H1 (cell line): ENCODE results near the gene ARHGDIG. TPM values are rescaled to one million over a fixed set of nuclear protein-coding genes. Genes with fewer than 3 reads are reported as not detected.

Source experiments
- CTCF ChIA-PET: fragments of 300-600 bp; sonication (Branson Sonifier 250); formaldehyde crosslinking; loops from one replicate; lab custom pipeline; 2021; ENCODE audit not compliant: partially characterized antibody; lab: Charles Lee
- POLR2A ChIA-PET: fragments of 300-600 bp; sonication (Branson Sonifier 250); formaldehyde crosslinking; loops from one replicate; lab custom pipeline; 2021; ENCODE audit warnings: inconsistent platforms; ENCODE audit not compliant: partially characterized antibody; lab: Charles Lee
- DNase-seq, 2 experiments: peaks; one replicate each; pipeline versions ENCODE4 v3.0.0 to v3.0.0-alpha.2; 2010 to 2022; ENCODE audit warnings: low spot score in 2 of 2, low read depth in 1 of 2, mixed read lengths in 1 of 2
- FAIRE-seq: peaks from 2 replicates; lab custom pipeline; 2011; peaks lifted over from hg19 to GRCh38; lab: Jason Lieb, UNC
- H2AFZ ChIP-seq: 2 replicates; pipeline ENCODE4 v1.8.1; 2012; ENCODE audit warnings: low read length, inconsistent platforms
- H2AK5ac ChIP-seq: 2 replicates; pipeline ENCODE4 v1.6.1; 2013; ENCODE audit warnings: low read depth, low read length
- H2BK120ac ChIP-seq: replicated peaks from 2 replicates; pipeline ENCODE3; 2013; ENCODE audit warnings: low read depth, low read length, inconsistent platforms
- H2BK12ac ChIP-seq: 2 replicates; pipeline ENCODE4 v1.6.1; 2013; ENCODE audit warnings: low read depth, low read length
- H2BK15ac ChIP-seq: 2 replicates; pipeline ENCODE4 v1.6.1; 2013; ENCODE audit warnings: low read length
- H2BK20ac ChIP-seq: 2 replicates; pipeline ENCODE4 v1.6.1; 2013; ENCODE audit warnings: low read length
- H2BK5ac ChIP-seq: 2 replicates; pipeline ENCODE4 v1.6.1; 2013; ENCODE audit warnings: low read depth, low read length
- H3K14ac ChIP-seq: 2 replicates; pipeline ENCODE4 v1.6.1; 2013; ENCODE audit warnings: inconsistent platforms; ENCODE audit not compliant: insufficient read length
- H3K18ac ChIP-seq: 2 replicates; pipeline ENCODE4 v1.6.1; 2013; ENCODE audit warnings: low read length; ENCODE audit errors: extremely low read depth
- H3K23ac ChIP-seq: 2 replicates; pipeline ENCODE4 v1.6.1; 2013; ENCODE audit warnings: inconsistent platforms; ENCODE audit not compliant: insufficient read length
- H3K23me2 ChIP-seq: 2 replicates; pipeline ENCODE4 v1.6.1; 2013; ENCODE audit warnings: low read depth, low read length
- H3K27ac ChIP-seq: 2 replicates; pipeline ENCODE4 v1.6.1; 2011; ENCODE audit warnings: low read depth, low read length, inconsistent platforms
- H3K27me3 ChIP-seq, 4 experiments: replicated peaks in 1 of 4; 1 replicate in 1 of 4; 2 replicates in 3 of 4; pipeline versions ENCODE4 v1.6.1 to v1.8.1; 2011 to 2013; ENCODE audit warnings: low read length in 3 of 4, mild to moderate bottlenecking in 3 of 4, inconsistent platforms in 2 of 4, mixed read lengths in 2 of 4, moderate library complexity in 1 of 4; ENCODE audit not compliant: control insufficient read depth in 3 of 4, insufficient read depth in 3 of 4; ENCODE audit errors: extremely low read depth in 1 of 4
- H3K36me3 ChIP-seq, 4 experiments: 2 replicates each; pipeline versions ENCODE4 v1.6.1 to v1.8.1; 2011 to 2013; ENCODE audit warnings: mild to moderate bottlenecking in 4 of 4, low read length in 3 of 4, moderate library complexity in 2 of 4, control low read depth in 1 of 4, inconsistent platforms in 1 of 4; ENCODE audit not compliant: insufficient read depth in 4 of 4, control insufficient read depth in 2 of 4
- H3K4ac ChIP-seq: replicated peaks from 2 replicates; pipeline ENCODE3; 2013; ENCODE audit warnings: low read length, low read depth, mixed read lengths, inconsistent platforms; ENCODE audit not compliant: insufficient read length
- H3K4me1 ChIP-seq, 4 experiments: replicated peaks in 1 of 4; 1 replicate in 1 of 4; 2 replicates in 3 of 4; pipeline versions ENCODE4 v1.6.1 to v1.8.1; 2011 to 2013; ENCODE audit warnings: low read length in 3 of 4, inconsistent platforms in 2 of 4, mixed read lengths in 1 of 4; ENCODE audit not compliant: insufficient read depth in 4 of 4, control insufficient read depth in 3 of 4
- H3K4me2 ChIP-seq, 2 experiments: 2 replicates each; pipeline versions ENCODE4 v1.6.1 to v1.8.1; 2011 to 2013; ENCODE audit warnings: low read depth in 2 of 2, low read length in 2 of 2, control low read depth in 1 of 2, inconsistent platforms in 1 of 2, mild to moderate bottlenecking in 1 of 2; ENCODE audit not compliant: insufficient read depth in 1 of 2
- H3K4me3 ChIP-seq, 4 experiments: fragments of 200-600, 300-600 bp in 1 of 4; sonication (generic), shearing (Covaris generic), sonication (Bioruptor Twin) in 1 of 4; 2 replicates each; pipeline versions ENCODE4 v1.5.1 to v1.8.1; 2011 to 2016; ENCODE audit warnings: low read length in 4 of 4, low read depth in 3 of 4, control low read depth in 2 of 4, inconsistent platforms in 2 of 4, mild to moderate bottlenecking in 2 of 4, mixed read lengths in 1 of 4, moderate library complexity in 1 of 4; ENCODE audit not compliant: insufficient read depth in 2 of 4; ENCODE audit errors: extremely low read depth in 1 of 4
- H3K56ac ChIP-seq: replicated peaks from 2 replicates; pipeline ENCODE3; 2013; ENCODE audit warnings: low read depth, mild to moderate bottlenecking, mixed read lengths, low read length, inconsistent platforms; ENCODE audit not compliant: insufficient read length
- H3K79me1 ChIP-seq: 2 replicates; pipeline ENCODE4 v1.6.1; 2013; ENCODE audit warnings: low read depth, low read length, control low read depth
- H3K79me2 ChIP-seq, 2 experiments: 2 replicates each; pipeline versions ENCODE4 v1.6.1 to v1.8.1; 2012 to 2013; ENCODE audit warnings: low read length in 2 of 2, mild to moderate bottlenecking in 2 of 2, inconsistent platforms in 1 of 2; ENCODE audit not compliant: insufficient read depth in 2 of 2, control insufficient read depth in 1 of 2
- H3K9ac ChIP-seq, 4 experiments: replicated peaks in 1 of 4; 1 replicate in 1 of 4; 2 replicates in 3 of 4; pipeline versions ENCODE4 v1.6.1 to v1.8.1; 2011 to 2013; ENCODE audit warnings: low read depth in 3 of 4, low read length in 3 of 4, control low read depth in 2 of 4, mild to moderate bottlenecking in 2 of 4, moderate library complexity in 2 of 4, inconsistent platforms in 1 of 4; ENCODE audit errors: extremely low read depth in 1 of 4
- H3K9me3 ChIP-seq, 2 experiments: 2 replicates each; pipeline versions ENCODE4 v1.6.1 to v1.8.1; 2012 to 2013; ENCODE audit warnings: mild to moderate bottlenecking in 2 of 2, moderate library complexity in 2 of 2, control low read depth in 1 of 2, inconsistent platforms in 1 of 2, low read depth in 1 of 2, low read length in 1 of 2, mixed read lengths in 1 of 2; ENCODE audit not compliant: insufficient read depth in 2 of 2
- H4K20me1 ChIP-seq, 2 experiments: replicated peaks in 1 of 2; 2 replicates each; pipeline versions ENCODE3 to v1.8.1; 2011 to 2013; ENCODE audit warnings: inconsistent platforms in 2 of 2, low read length in 2 of 2, mild to moderate bottlenecking in 1 of 2; ENCODE audit not compliant: insufficient read depth in 2 of 2, control insufficient read depth in 1 of 2
- H4K5ac ChIP-seq: 2 replicates; pipeline ENCODE4 v1.6.1; 2013; ENCODE audit warnings: low read length, low read depth, mixed read lengths, inconsistent platforms; ENCODE audit not compliant: insufficient read length
- H4K8ac ChIP-seq: 2 replicates; pipeline ENCODE4 v1.8.0; 2013; ENCODE audit warnings: mild to moderate bottlenecking, moderate library complexity, low read length, inconsistent platforms; ENCODE audit not compliant: insufficient read depth; ENCODE audit errors: extremely low read depth
- H4K91ac ChIP-seq: replicated peaks from 2 replicates; pipeline ENCODE3; 2013; ENCODE audit warnings: low read length, mixed read lengths, inconsistent platforms; ENCODE audit not compliant: insufficient read length
- BACH1 ChIP-seq: IDR thresholded peaks from 2 replicates; pipeline ENCODE4 v1.6.1; 2012; ENCODE audit warnings: low read length, improper control_type of control experiment
- CBX5 ChIP-seq: fragments of 300-800, 300-1000 bp; sonication (generic); IDR thresholded peaks from 2 replicates; pipeline ENCODE4 v1.7.1; 2016; ENCODE audit warnings: antibody characterized with exemption, low read length, low read depth
- EP300 ChIP-seq, 2 experiments: IDR thresholded peaks; 1 replicate in 1 of 2; 2 replicates in 1 of 2; pipeline ENCODE4 v1.6.1; 2011 to 2012; ENCODE audit warnings: low read depth in 2 of 2, low read length in 2 of 2, mild to moderate bottlenecking in 2 of 2, borderline replicate concordance in 1 of 2, inconsistent platforms in 1 of 2, moderate library complexity in 1 of 2
- EZH2 ChIP-seq: fragments of 200-600 bp; sonication (generic); IDR thresholded peaks from 2 replicates; pipeline ENCODE4 v1.7.1; 2012; ENCODE audit warnings: low read depth, mild to moderate bottlenecking, moderate library complexity, low read length, inconsistent platforms; ENCODE audit not compliant: severe bottlenecking
- KDM5A ChIP-seq: fragments of 200-600 bp; IDR thresholded peaks from 2 replicates; pipeline ENCODE4 v1.7.1; 2012; ENCODE audit warnings: mild to moderate bottlenecking, low read length, inconsistent platforms, mixed read lengths
- MAFK ChIP-seq: IDR thresholded peaks from 2 replicates; pipeline ENCODE4 v1.6.1; 2012; ENCODE audit warnings: low read depth, mild to moderate bottlenecking, improper control_type of control experiment, low read length
- POU5F1 ChIP-seq: IDR thresholded peaks from 2 replicates; pipeline ENCODE4 v1.6.1; 2011; ENCODE audit warnings: low read depth, mild to moderate bottlenecking, low read length, moderate library complexity
- SIRT6 ChIP-seq: IDR thresholded peaks from one replicate; pipeline ENCODE4 v1.7.1; 2012; ENCODE audit warnings: low read length, inconsistent platforms
- WGBS, 2 experiments: shearing (Covaris generic) in 1 of 2; methylation state at CpG; one replicate each; pipeline versions ENCODE4 v1.1.6 to v1.1.7; 2013 to 2015; ENCODE audit warnings: low lambda C conversion rate in 2 of 2, mixed read lengths in 2 of 2, inconsistent platforms in 1 of 2, low coverage in 1 of 2, missing lambda C conversion rate in 1 of 2; ENCODE audit not compliant: insufficient replicate concordance in 2 of 2, insufficient coverage in 1 of 2, insufficient read length in 1 of 2; ENCODE audit errors: extremely low coverage in 1 of 2, missing lambda C conversion rate in 1 of 2; 5-methylcytosine and 5-hydroxymethylcytosine counted together
- polyA plus RNA-seq, 7 experiments: library from polyadenylated mRNA; depleted of rRNA in 3 of 7; stranded (reverse) in 5 of 7; unstranded in 2 of 7; fragments of >200 nt in 5 of 7; fragments of 200-250 nt in 2 of 7; gene quantifications; 1 replicate in 5 of 7; 2 replicates in 1 of 7; 4 replicates in 1 of 7; pipeline versions ENCODE4 v1.2.1 to v1.2.3, GENCODE V29; 2011 to 2013; ENCODE audit warnings: missing spikeins in 2 of 7, mixed read lengths in 2 of 7
- total RNA-seq: library from RNA; stranded (reverse); fragmentation: NEBNext Ultra II Directional; extraction: Animal tissue kit (Norgen Biotek cat#: 25700); gene quantifications from 2 replicates; pipeline ENCODE4 v1.2.1, GENCODE V29; 2021

ARHGDIG gene
- total and polyA plus RNA-seq, 2 of the 8 experiments (the other 6 are each of a cell fraction or from before 2014, with no cell fraction given): 1.2 to 2.9 TPM

GRCh38 chr16:330741-331140 is 50.4 kb downstream of the ARHGDIG start:
- Histone ChIP-seq H3K27me3 (no peaks in the 10 kb centered on the region), H3K9ac (no peak overlapping the region), H3K4me2 (no peak overlapping the region), H2BK15ac (no peak overlapping the region), H2BK5ac (no peak overlapping the region), H4K91ac (no peak overlapping the region), H3K4me3 (no peak overlapping the region), H3K79me1 (peaks cover 22% of the 10 kb centered on the region), H3K14ac (no peak overlapping the region), H3K56ac (no peak overlapping the region), H2AFZ (no peak overlapping the region), H3K79me2 (peaks cover 25 to 79% of the 10 kb centered on the region in 2 experiments), H3K4me1 (peaks cover 0 to 3% (median 0%) of the 10 kb centered on the region in 4 experiments; a peak in 1 of 7 replicates), H4K20me1 (peaks cover 10 to 36% of the 10 kb centered on the region in 2 experiments), H2BK20ac (no peak overlapping the region), H2BK12ac (no peak overlapping the region), H3K9me3 (no peaks in the 10 kb centered on the region), H4K8ac (0 out of 2 replicates have a peak overlapping the region, but pooled peaks have one; percentile 3), H2BK120ac (no peak overlapping the region), H3K18ac (no peak overlapping the region), H3K23ac (no peak overlapping the region), H3K27ac (no peak overlapping the region), H2AK5ac (no peak overlapping the region), H3K23me2 (no peaks in the 10 kb centered on the region), H3K36me3 (no peaks in the 10 kb centered on the region), H4K5ac (no peak overlapping the region), H3K4ac (no peak overlapping the region)
- FAIRE-seq (no peak), DNase-seq (no peak)
- ChIA-PET CTCF (interaction anchor here (0.8 to 1.1 kb wide), 3 partner anchors 9 to 17 kb away, joined by 4 read pairs; no protein-coding TSS in a partner anchor), POLR2A (interaction anchor here (1.2 to 1.3 kb wide), 2 partner anchors 16 to 91 kb away, joined by 3 read pairs; no protein-coding TSS in a partner anchor)
- TF ChIP-seq CBX5 (no peak), KDM5A (no peak), BACH1 (no peak), EZH2 (no peak), MAFK (no peak), EP300 (IDR thresholded peaks at IDR 0.05; ENCODE audit: borderline replicate concordance in 1 of 2, low read depth in 2 of 2, low read length in 2 of 2) (no peak), POU5F1 (no peak), SIRT6 (no peak)
- 100% methylated on average over 2 of the region's 2 CpGs; no CpG with 5 or more reads in 1 of the 2 experiments for WGBS, 2 experiments
